H1 (cell line): ENCODE data around the gene PAX5. TPM values are rescaled to one million over a fixed set of nuclear protein-coding genes. Genes with fewer than 3 reads are reported as not detected.

Source experiments
- ATF2 ChIP-seq: IDR thresholded peaks from 2 replicates; pipeline ENCODE4 v1.6.1; 2012; ENCODE audit warnings: low read length, inconsistent platforms
- ATF3 ChIP-seq: IDR thresholded peaks from 2 replicates; pipeline ENCODE4 v1.6.1; 2011; ENCODE audit warnings: low read depth, mild to moderate bottlenecking, low read length; ENCODE audit not compliant: insufficient read depth
- BACH1 ChIP-seq: IDR thresholded peaks from 2 replicates; pipeline ENCODE4 v1.6.1; 2012; ENCODE audit warnings: low read length, improper control_type of control experiment
- BCL11A ChIP-seq, 2 experiments: IDR thresholded peaks; one replicate each; pipeline ENCODE4 v1.6.1; 2011; ENCODE audit warnings: low read depth in 2 of 2, low read length in 2 of 2, mild to moderate bottlenecking in 2 of 2
- CBX8 ChIP-seq: fragments of 300-800, 300-1000 bp; sonication (generic); IDR thresholded peaks from 2 replicates; pipeline ENCODE4 v1.7.1; 2016; ENCODE audit warnings: low read depth, low read length, borderline replicate concordance
- CEBPB ChIP-seq: IDR thresholded peaks from 2 replicates; pipeline ENCODE4 v1.6.1; 2012; ENCODE audit warnings: low read depth, low read length
- CTCF ChIP-seq, 3 experiments: IDR thresholded peaks; 1 replicate in 2 of 3; 2 replicates in 1 of 3; pipeline versions ENCODE4 v1.5.1 to v1.6.1; 2011; ENCODE audit warnings: low read length in 3 of 3, mild to moderate bottlenecking in 3 of 3, inconsistent platforms in 2 of 3, low read depth in 1 of 3, moderate library complexity in 1 of 3; ENCODE audit not compliant: insufficient read depth in 1 of 3; ENCODE audit errors: control extremely low read depth in 1 of 3
- GTF2F1 ChIP-seq: IDR thresholded peaks from 2 replicates; pipeline ENCODE4 v1.6.1; 2012; ENCODE audit warnings: low read depth, low read length, improper control_type of control experiment, borderline replicate concordance
- JUN ChIP-seq: IDR thresholded peaks from 2 replicates; pipeline ENCODE4 v1.6.1; 2011; ENCODE audit warnings: low read depth, mild to moderate bottlenecking, improper control_type of control experiment, low read length
- NANOG ChIP-seq: IDR thresholded peaks from 2 replicates; pipeline ENCODE4 v1.6.1; 2011; ENCODE audit warnings: low read length, low read depth, mild to moderate bottlenecking, inconsistent platforms; ENCODE audit not compliant: insufficient read depth, poor library complexity, severe bottlenecking
- NRF1 ChIP-seq: IDR thresholded peaks from 2 replicates; pipeline ENCODE4 v1.6.1; 2011; ENCODE audit warnings: mild to moderate bottlenecking, low read depth, low read length, improper control_type of control experiment
- PHF8 ChIP-seq: fragments of 200-600 bp; sonication (generic); conservative IDR thresholded peaks from 2 replicates; pipeline ENCODE4 v1.7.1; 2012; ENCODE audit warnings: low read depth, mild to moderate bottlenecking, inconsistent platforms, low read length, moderate library complexity
- RAD21 ChIP-seq, 2 experiments: IDR thresholded peaks in 1 of 2; conservative IDR thresholded peaks in 1 of 2; 2 replicates each; pipeline ENCODE4 v1.6.1; 2011; ENCODE audit warnings: low read depth in 2 of 2, low read length in 2 of 2, improper control_type of control experiment in 1 of 2, inconsistent platforms in 1 of 2, mild to moderate bottlenecking in 1 of 2, moderate library complexity in 1 of 2
- SAP30 ChIP-seq: fragments of 300-600 bp; sonication (generic); IDR thresholded peaks from 2 replicates; pipeline ENCODE4 v1.7.1; 2012; ENCODE audit warnings: low read length, moderate library complexity, mild to moderate bottlenecking, inconsistent platforms; ENCODE audit not compliant: insufficient read depth, insufficient replicate concordance
- SIRT6 ChIP-seq: IDR thresholded peaks from one replicate; pipeline ENCODE4 v1.7.1; 2012; ENCODE audit warnings: low read length, inconsistent platforms
- SP2 ChIP-seq: IDR thresholded peaks from 2 replicates; pipeline ENCODE4 v1.6.1; 2012; ENCODE audit warnings: mild to moderate bottlenecking, low read length, inconsistent platforms
- SUZ12 ChIP-seq: fragments of 200-600 bp; sonication (generic); IDR thresholded peaks from 2 replicates; pipeline ENCODE4 v1.6.1; 2012; ENCODE audit warnings: mild to moderate bottlenecking, inconsistent platforms, low read length, moderate library complexity, mixed read lengths
- TAF1 ChIP-seq: IDR thresholded peaks from 2 replicates; pipeline ENCODE4 v1.6.1; 2011; ENCODE audit warnings: mild to moderate bottlenecking, low read depth, low read length
- TCF12 ChIP-seq: IDR thresholded peaks from 2 replicates; pipeline ENCODE4 v1.6.1; 2011; ENCODE audit warnings: low read depth, mild to moderate bottlenecking, low read length
- YY1 ChIP-seq: IDR thresholded peaks from 2 replicates; pipeline ENCODE4 v1.6.1; 2011; ENCODE audit warnings: low read depth, mild to moderate bottlenecking, low read length
- polyA plus RNA-seq, 7 experiments: library from polyadenylated mRNA; depleted of rRNA in 3 of 7; stranded (reverse) in 5 of 7; unstranded in 2 of 7; fragments of >200 nt in 5 of 7; fragments of 200-250 nt in 2 of 7; gene quantifications; 1 replicate in 5 of 7; 2 replicates in 1 of 7; 4 replicates in 1 of 7; pipeline versions ENCODE4 v1.2.1 to v1.2.3, GENCODE V29; 2011 to 2013; ENCODE audit warnings: missing spikeins in 2 of 7, mixed read lengths in 2 of 7
- total RNA-seq: library from RNA; stranded (reverse); fragmentation: NEBNext Ultra II Directional; extraction: Animal tissue kit (Norgen Biotek cat#: 25700); gene quantifications from 2 replicates; pipeline ENCODE4 v1.2.1, GENCODE V29; 2021
- TF ChIP-seq, protein P1 (sequence below): IDR thresholded peaks from 2 replicates; pipeline ENCODE4 v1.6.1; 2012; ENCODE audit warnings: inconsistent platforms

The PAX5 gene
- total and polyA plus RNA-seq, 2 of the 8 experiments (the other 6 are each of a cell fraction or from before 2014, with no cell fraction given), result 0.29 to 0.43 TPM

DNA sequence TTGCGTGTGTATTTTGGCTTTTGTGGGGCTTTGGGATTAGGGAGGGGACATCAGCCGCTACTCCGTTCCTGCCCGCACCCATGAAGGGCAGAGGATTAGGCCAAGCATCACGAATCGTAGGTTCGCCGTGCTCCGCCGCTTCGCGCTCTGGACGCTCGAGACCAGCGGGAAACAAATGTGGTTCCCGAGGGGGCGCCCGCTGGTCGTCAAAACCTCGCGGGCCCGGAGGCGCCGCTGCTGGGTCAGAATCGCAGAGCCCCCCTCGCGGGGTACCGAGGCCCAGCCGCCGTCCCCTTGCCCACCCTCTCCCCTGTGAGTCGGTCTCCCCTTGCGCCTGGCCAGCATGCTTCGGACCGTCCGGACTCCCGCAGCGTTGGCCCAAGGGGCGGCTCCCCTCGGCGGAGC, 2.3 kb upstream of the PAX5 start (continued):
- TF ChIP-seq ATF2 (no peak), BACH1 (no peak), SP2 (no peak), BCL11A (IDR thresholded peaks at IDR 0.05; ENCODE audit: low read depth in 2 of 2, low read length in 2 of 2) (no peak), NRF1 (no peak), CEBPB (no peak), RAD21 (IDR thresholded peaks at IDR 0.05 in 1 of 2, conservative IDR thresholded peaks at IDR 0.05 in 1 of 2; ENCODE audit: low read depth in 2 of 2, low read length in 2 of 2) (no peak), PHF8 (no peak), TAF1 (no peak), CTCF (IDR thresholded peaks at IDR 0.05; ENCODE audit: control extremely low read depth in 1 of 3, insufficient read depth in 1 of 3, low read depth in 1 of 3, low read length in 3 of 3) (no peak), SUZ12 (no peak; the same call in 1 of the 2 replicates), YY1 (no peak), TCF12 (no peak), ATF3 (no peak), NANOG (no peak), GTF2F1 (no peak), SAP30 (no peak), JUN (no peak), SIRT6 (no peak), CBX8 (peak; percentile 83)
- TF ChIP-seq, protein P1, sequence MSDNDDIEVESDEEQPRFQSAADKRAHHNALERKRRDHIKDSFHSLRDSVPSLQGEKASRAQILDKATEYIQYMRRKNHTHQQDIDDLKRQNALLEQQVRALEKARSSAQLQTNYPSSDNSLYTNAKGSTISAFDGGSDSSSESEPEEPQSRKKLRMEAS, result 0 out of 2 replicates have a peak, but pooled peaks have one; percentile 22
